Neural cell (in vitro differentiated cells): ENCODE data around the gene SERPINA1. TPM values are rescaled to one million over a fixed set of nuclear protein-coding genes. Genes with fewer than 3 reads are reported as not detected.

Experiments used
- H2AFZ ChIP-seq: fragments of 200-600, 300-800 bp; sonication (generic), shearing (Covaris generic); 2 replicates; pipeline ENCODE4 v1.6.0; 2014; ENCODE audit warnings: low read depth, mild to moderate bottlenecking, antibody characterized with exemption, low read length, moderate library complexity
- H3F3A ChIP-seq: fragments of 200-600 bp; shearing (Covaris generic); 2 replicates; pipeline ENCODE4 v1.6.1; 2016; ENCODE audit warnings: mild to moderate bottlenecking, moderate library complexity, mixed read lengths, antibody characterized with exemption, low read length; ENCODE audit not compliant: insufficient read depth, poor library complexity, severe bottlenecking
- H3K27ac ChIP-seq: fragments of 200-600, 300-800 bp; sonication (generic), shearing (Covaris generic); 2 replicates; pipeline ENCODE4 v1.5.1; 2014; ENCODE audit warnings: mild to moderate bottlenecking, low read length, moderate library complexity
- H3K27me3 ChIP-seq: fragments of 300-800, 200-600 bp; sonication (generic), shearing (Covaris generic); 2 replicates; pipeline ENCODE4 v1.6.0; 2014; ENCODE audit warnings: mild to moderate bottlenecking, low read depth, low read length, moderate library complexity; ENCODE audit not compliant: insufficient read depth
- H3K36me3 ChIP-seq: fragments of 300-800, 200-600 bp; sonication (generic), shearing (Covaris generic); 2 replicates; pipeline ENCODE4 v1.5.1; 2014; ENCODE audit warnings: mild to moderate bottlenecking, antibody characterized with exemption, low read length, moderate library complexity; ENCODE audit not compliant: insufficient read depth
- H3K4me2 ChIP-seq: fragments of 300-800, 200-600 bp; sonication (generic), shearing (Covaris generic); 2 replicates; pipeline ENCODE4 v1.6.0; 2014; ENCODE audit warnings: mild to moderate bottlenecking, low read length
- H3K4me3 ChIP-seq: fragments of 300-800, 200-600 bp; sonication (generic), shearing (Covaris generic); 2 replicates; pipeline ENCODE4 v1.5.1; 2014; ENCODE audit warnings: mild to moderate bottlenecking, low read length, moderate library complexity
- H3K79me2 ChIP-seq: fragments of 200-600 bp; shearing (Covaris generic); replicated peaks from 2 replicates; pipeline ENCODE4 v1.6.0; 2014; ENCODE audit warnings: mild to moderate bottlenecking, low read length, moderate library complexity; ENCODE audit not compliant: insufficient read depth
- H3K9ac ChIP-seq: fragments of 300-800, 200-600 bp; sonication (generic), shearing (Covaris generic); 2 replicates; pipeline ENCODE4 v1.6.1; 2016; ENCODE audit warnings: mild to moderate bottlenecking, low read length, mixed read lengths
- H3K9me2 ChIP-seq: fragments of 200-600 bp; shearing (Covaris generic); 2 replicates; pipeline ENCODE4 v1.6.1; 2016; ENCODE audit warnings: mild to moderate bottlenecking, low read length, mixed read lengths; ENCODE audit not compliant: insufficient read depth
- H3K9me3 ChIP-seq: fragments of 200-600, 300-800 bp; sonication (generic), shearing (Covaris generic); 2 replicates; pipeline ENCODE4 v1.6.1; 2016; ENCODE audit warnings: mild to moderate bottlenecking, mixed run types, low read length, moderate library complexity, mixed read lengths
- H4K20me1 ChIP-seq: fragments of 200-600 bp; shearing (Covaris generic); 2 replicates; pipeline ENCODE4 v1.6.1; 2016; ENCODE audit warnings: mild to moderate bottlenecking, mixed run types; ENCODE audit not compliant: insufficient read depth
- EP300 ChIP-seq: fragments of 450-650 bp; conservative IDR thresholded peaks from 2 replicates; pipeline ENCODE4 v1.6.1; 2014; ENCODE audit warnings: antibody characterized with exemption, mild to moderate bottlenecking, moderate library complexity; ENCODE audit not compliant: poor library complexity, severe bottlenecking
- EZH2 ChIP-seq: fragments of 200-600, 300-800 bp; shearing (Covaris generic), sonication (generic); IDR thresholded peaks from 2 replicates; pipeline ENCODE4 v1.6.1; 2014; ENCODE audit warnings: antibody characterized with exemption, low read length, borderline replicate concordance, mild to moderate bottlenecking; ENCODE audit not compliant: insufficient read depth, poor library complexity, severe bottlenecking
- MXI1 ChIP-seq: fragments of 450-650 bp; conservative IDR thresholded peaks from 2 replicates; pipeline ENCODE4 v1.6.1; 2014; ENCODE audit warnings: antibody characterized with exemption, mild to moderate bottlenecking; ENCODE audit not compliant: poor library complexity, severe bottlenecking
- POLR2AphosphoS5 ChIP-seq: IDR thresholded peaks from 2 replicates; pipeline ENCODE4 v1.6.1; 2012
- RAD21 ChIP-seq: fragments of 450-650 bp; conservative IDR thresholded peaks from 2 replicates; pipeline ENCODE4 v1.6.1; 2014; ENCODE audit warnings: antibody characterized with exemption, mild to moderate bottlenecking, moderate library complexity
- SMC3 ChIP-seq: fragments of 450-650 bp; conservative IDR thresholded peaks from 2 replicates; pipeline ENCODE4 v1.6.1; 2014; ENCODE audit warnings: antibody characterized with exemption, mild to moderate bottlenecking, moderate library complexity; ENCODE audit not compliant: poor library complexity
- TAF1 ChIP-seq: IDR thresholded peaks from 2 replicates; pipeline ENCODE4 v1.6.1; 2012; ENCODE audit warnings: low read depth
- polyA plus RNA-seq: library from polyadenylated mRNA; depleted of rRNA; stranded (reverse); fragments of >200 nt; gene quantifications from 2 replicates; pipeline ENCODE4 v1.2.3, GENCODE V29; 2014
- TF ChIP-seq, protein P1 (sequence below): IDR thresholded peaks from 2 replicates; pipeline ENCODE4 v1.6.1; 2012; ENCODE audit warnings: borderline replicate concordance
- TF ChIP-seq, protein P2 (sequence below): fragments of 450-650 bp; IDR thresholded peaks from 2 replicates; pipeline ENCODE4 v1.5.1; 2014; ENCODE audit warnings: antibody characterized with exemption, mild to moderate bottlenecking, moderate library complexity; ENCODE audit not compliant: poor library complexity, severe bottlenecking

Gene SERPINA1
- polyA plus RNA-seq, 1 donor from 2014 or later = not detected

DNA sequence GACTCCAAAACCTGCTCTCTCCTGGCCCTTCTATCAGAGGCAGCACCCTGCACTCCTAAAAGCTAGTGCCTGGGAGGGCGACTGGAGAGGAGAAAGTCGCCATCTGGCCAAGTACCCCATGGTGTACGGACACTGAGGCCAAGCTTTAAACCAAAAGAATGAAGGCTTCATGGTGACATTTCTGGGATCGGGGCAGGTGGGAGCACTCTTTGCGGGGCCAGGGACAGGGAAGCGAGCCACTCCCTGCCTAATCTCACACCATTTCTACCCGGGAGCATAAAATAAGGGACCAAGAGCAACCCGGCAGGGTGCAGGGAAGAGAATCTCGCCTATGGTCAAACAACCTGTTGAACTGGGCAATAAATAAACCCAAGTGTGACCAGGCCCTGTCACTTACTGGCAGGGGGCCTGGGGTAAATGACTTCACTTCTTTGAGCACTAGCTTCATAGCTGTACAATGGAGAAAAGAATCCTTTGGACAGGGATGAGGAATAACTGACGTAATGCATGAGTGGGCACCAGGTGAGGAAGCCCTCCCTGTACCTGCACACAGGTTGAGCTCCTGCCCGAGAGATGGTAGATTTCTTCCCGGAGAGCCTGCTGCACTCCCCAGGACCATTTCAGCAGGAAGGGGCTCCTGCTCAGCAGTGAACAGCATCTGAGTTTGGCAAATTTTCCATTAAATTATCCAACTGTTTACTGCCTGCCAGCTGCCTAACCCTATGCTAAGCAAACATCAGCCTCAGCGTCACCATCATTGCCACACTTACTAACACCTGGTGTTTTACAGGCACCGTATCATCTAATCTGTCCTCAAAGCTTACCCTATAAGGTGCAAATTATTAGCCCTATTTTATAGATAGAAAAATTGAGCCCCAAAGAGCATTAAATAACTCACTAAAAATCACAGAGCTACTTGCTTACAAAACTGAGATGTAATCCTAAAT lies 2.0 kb downstream of the SERPINA1 start:
- Histone ChIP-seq H3K27me3 (no peaks in the 10 kb centered on the region), H3K9me3 (no peaks in the 10 kb centered on the region), H3K4me3 (no peak overlapping the region), H3F3A (no peaks in the 10 kb centered on the region), H2AFZ (no peak overlapping the region), H3K27ac (no peak overlapping the region), H3K9me2 (no peaks in the 10 kb centered on the region), H3K4me2 (no peak overlapping the region), H3K36me3 (no peaks in the 10 kb centered on the region), H3K9ac (no peak overlapping the region), H4K20me1 (no peaks in the 10 kb centered on the region), H3K79me2 (no peaks in the 10 kb centered on the region)
- no peak for TF ChIP-seq RAD21
- TF ChIP-seq POLR2AphosphoS5 = no peak

DNA sequence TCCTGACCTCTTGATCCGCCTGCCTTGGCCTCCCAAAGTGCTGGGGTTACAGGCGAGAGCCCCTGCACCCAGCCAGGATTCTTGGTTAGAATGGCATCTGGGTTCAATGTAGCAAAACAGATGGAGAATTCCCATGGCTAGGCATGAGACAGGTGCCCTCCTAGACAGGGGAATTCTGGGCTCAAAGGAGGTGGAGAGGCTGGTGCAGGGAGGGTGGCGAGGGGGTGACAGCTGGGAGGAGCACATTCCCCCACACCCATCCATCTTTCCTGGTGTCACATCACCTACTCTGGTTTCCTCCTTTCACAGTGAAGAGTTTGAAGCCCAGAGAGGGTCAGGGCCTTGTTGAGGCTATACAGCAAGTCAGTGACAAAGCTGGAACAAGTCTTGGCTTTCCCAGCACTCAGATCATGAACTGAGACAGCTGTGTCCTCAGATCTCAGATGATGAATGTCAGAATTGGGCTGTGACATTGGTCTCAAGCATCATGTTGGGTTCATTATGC lies 2.8 kb downstream of the SERPINA1 start:
- H3K27ac ChIP-seq = no peak overlapping the region
- no peak for TF ChIP-seq MXI1
- no peak for TF ChIP-seq SMC3
- TF ChIP-seq TAF1 = no peak
- no peak for TF ChIP-seq EZH2
- no peak for TF ChIP-seq EP300
- no peak for TF ChIP-seq POLR2AphosphoS5
- no peak for TF ChIP-seq RAD21
- TF ChIP-seq, protein P1, sequence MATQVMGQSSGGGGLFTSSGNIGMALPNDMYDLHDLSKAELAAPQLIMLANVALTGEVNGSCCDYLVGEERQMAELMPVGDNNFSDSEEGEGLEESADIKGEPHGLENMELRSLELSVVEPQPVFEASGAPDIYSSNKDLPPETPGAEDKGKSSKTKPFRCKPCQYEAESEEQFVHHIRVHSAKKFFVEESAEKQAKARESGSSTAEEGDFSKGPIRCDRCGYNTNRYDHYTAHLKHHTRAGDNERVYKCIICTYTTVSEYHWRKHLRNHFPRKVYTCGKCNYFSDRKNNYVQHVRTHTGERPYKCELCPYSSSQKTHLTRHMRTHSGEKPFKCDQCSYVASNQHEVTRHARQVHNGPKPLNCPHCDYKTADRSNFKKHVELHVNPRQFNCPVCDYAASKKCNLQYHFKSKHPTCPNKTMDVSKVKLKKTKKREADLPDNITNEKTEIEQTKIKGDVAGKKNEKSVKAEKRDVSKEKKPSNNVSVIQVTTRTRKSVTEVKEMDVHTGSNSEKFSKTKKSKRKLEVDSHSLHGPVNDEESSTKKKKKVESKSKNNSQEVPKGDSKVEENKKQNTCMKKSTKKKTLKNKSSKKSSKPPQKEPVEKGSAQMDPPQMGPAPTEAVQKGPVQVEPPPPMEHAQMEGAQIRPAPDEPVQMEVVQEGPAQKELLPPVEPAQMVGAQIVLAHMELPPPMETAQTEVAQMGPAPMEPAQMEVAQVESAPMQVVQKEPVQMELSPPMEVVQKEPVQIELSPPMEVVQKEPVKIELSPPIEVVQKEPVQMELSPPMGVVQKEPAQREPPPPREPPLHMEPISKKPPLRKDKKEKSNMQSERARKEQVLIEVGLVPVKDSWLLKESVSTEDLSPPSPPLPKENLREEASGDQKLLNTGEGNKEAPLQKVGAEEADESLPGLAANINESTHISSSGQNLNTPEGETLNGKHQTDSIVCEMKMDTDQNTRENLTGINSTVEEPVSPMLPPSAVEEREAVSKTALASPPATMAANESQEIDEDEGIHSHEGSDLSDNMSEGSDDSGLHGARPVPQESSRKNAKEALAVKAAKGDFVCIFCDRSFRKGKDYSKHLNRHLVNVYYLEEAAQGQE = no peak
- TF ChIP-seq, protein P2, sequence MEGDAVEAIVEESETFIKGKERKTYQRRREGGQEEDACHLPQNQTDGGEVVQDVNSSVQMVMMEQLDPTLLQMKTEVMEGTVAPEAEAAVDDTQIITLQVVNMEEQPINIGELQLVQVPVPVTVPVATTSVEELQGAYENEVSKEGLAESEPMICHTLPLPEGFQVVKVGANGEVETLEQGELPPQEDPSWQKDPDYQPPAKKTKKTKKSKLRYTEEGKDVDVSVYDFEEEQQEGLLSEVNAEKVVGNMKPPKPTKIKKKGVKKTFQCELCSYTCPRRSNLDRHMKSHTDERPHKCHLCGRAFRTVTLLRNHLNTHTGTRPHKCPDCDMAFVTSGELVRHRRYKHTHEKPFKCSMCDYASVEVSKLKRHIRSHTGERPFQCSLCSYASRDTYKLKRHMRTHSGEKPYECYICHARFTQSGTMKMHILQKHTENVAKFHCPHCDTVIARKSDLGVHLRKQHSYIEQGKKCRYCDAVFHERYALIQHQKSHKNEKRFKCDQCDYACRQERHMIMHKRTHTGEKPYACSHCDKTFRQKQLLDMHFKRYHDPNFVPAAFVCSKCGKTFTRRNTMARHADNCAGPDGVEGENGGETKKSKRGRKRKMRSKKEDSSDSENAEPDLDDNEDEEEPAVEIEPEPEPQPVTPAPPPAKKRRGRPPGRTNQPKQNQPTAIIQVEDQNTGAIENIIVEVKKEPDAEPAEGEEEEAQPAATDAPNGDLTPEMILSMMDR = no peak
- H3F3A ChIP-seq = no peaks in the 10 kb centered on the region
- no peaks in the 10 kb centered on the region for H3K9me3 ChIP-seq
- no peaks in the 10 kb centered on the region for H3K79me2 ChIP-seq
- H3K9ac ChIP-seq = no peak overlapping the region
- H3K27me3 ChIP-seq = no peaks in the 10 kb centered on the region
- H3K9me2 ChIP-seq = no peaks in the 10 kb centered on the region
- H3K4me2 ChIP-seq = no peak overlapping the region
- no peak overlapping the region for H3K4me3 ChIP-seq
- no peaks in the 10 kb centered on the region for H3K36me3 ChIP-seq
- no peaks in the 10 kb centered on the region for H4K20me1 ChIP-seq
- H2AFZ ChIP-seq = no peak overlapping the region
